Measurements from ENCODE around the gene CAPZA1.
"Not testable (repeated sequence)": the region's sequence is repeated elsewhere in the genome, so short reads cannot be mapped to it uniquely, and the experiment has no call there.

The CAPZA1 gene

GRCh38 chr1:112626193-112626592 is 6.6 kb downstream of the CAPZA1 start:
- in situ Hi-C loops (cut with MboI; ENCODE audit: low sequenced_read_pairs) = no loop called here

DNA sequence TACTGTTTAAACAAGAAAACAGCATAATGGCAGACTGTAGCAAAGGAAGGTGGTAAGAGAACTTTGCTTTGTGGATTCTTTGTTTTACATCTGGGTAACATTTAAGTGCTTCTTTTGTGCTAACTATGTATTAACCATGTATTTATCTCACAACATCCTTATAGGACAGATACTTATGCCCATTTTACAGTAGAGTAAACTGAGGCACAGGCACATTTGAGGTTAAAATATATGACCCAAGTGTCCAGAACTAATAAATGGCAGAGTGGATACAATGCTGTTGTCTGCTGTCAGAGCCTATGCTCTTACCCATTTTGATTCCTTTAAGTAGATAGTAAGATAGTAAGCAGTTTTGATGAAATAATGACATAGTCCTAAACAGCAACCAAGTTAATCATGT is 7.3 kb downstream of the CAPZA1 start:
- in situ Hi-C loops (cut with MboI; ENCODE audit: low sequenced_read_pairs) = no loop called here

GRCh38 chr1:112628516-112628915 is 8.9 kb downstream of the CAPZA1 start:
- in situ Hi-C loops (cut with MboI; ENCODE audit: low sequenced_read_pairs) = no loop called here

- in situ Hi-C loops (cut with MboI; ENCODE audit: low sequenced_read_pairs) = no loop called here
Observed at GRCh38 chr1:112629256-112629655, 9.6 kb downstream of the CAPZA1 start.

DNA sequence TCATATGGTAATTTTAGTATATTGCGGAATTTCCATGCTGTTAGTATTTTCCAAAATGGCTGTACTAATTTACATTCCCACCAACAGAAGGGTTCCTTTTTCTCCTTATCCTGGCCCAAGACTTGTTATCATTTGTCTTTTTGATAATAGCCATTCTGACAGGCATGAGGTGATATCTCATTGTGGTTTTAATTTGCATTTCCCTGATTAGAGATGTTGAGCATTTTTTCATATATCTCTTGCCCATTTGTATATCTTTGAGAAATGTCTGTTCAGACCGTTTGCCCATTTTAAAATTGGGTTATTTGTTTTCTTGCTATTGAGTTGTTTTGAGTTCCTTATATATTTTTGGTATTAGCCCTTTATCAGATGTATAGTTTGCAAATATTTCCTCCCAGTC is 14.0 kb downstream of the CAPZA1 start:
- in situ Hi-C loops (cut with MboI; ENCODE audit: low sequenced_read_pairs) = no loop called here

GRCh38 chr1:112634367-112634766 is 14.7 kb downstream of the CAPZA1 start:
- in situ Hi-C loops (cut with MboI; ENCODE audit: low sequenced_read_pairs) = no loop called here

DNA sequence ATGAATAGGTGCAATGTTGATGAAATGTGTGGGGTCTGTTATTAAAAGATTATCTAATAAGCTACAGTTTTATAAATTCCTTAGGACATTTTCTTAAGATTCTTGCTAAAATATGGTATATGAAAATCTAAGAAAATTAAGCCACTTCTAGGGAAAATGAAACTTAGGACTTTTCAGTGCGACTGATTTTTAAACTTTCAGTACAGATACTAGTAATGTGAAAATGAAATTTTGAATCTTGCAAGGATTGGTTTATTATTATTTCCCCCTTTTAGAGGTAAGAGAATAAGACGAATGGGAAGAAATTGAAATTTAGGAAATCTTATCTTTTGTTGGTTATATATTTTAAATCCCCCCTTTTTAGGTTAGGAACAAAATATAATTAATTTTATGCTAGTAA is 16.4 kb downstream of the CAPZA1 start:
- in situ Hi-C loops (cut with MboI; ENCODE audit: low sequenced_read_pairs) = no loop called here

GRCh38 chr1:112636597-112637253 is 17.1 kb downstream of the CAPZA1 start:
- in situ Hi-C loops (cut with MboI; ENCODE audit: low sequenced_read_pairs) = no loop called here

DNA sequence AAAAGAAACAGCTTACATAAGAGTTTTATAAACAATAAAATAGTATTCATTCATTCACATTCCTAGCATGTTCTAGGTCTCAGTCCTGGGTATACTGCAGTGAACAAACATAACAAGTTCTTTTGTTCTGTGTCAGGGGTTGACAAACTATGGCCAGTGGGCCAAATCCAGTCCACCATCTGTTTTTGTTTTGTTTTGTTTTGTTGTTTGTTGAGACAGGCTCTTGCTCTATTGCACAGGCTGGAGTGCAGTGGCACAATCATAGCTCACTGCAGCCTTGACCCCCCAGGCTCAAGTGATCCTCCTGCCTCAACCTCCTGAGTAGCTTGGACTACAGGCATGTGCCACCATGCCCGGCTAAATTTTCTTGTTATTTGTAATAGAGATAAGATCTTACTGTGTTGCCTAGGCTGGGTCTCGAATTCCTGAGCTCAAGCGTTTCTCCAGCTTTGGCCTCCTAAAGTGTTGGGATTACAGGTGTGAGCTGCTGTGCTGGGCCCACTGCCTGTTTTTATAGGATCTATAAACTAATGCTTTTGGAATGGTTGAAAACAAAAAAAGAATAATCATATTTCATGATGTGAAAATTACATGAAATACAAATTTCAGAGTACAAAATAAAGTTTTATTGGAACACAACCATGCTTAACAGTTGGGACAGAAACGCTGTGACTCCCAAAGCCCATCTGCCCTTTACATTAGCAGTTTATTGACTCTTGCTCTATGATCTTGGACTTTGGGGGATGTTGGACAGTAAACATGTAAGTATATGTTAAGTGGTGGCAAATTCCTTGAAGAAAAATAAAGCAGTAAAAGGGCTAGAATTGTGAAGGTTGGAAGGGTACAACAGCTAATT is 17.9 kb downstream of the CAPZA1 start:
- in situ Hi-C loops (cut with MboI; ENCODE audit: low sequenced_read_pairs) = no loop called here

DNA sequence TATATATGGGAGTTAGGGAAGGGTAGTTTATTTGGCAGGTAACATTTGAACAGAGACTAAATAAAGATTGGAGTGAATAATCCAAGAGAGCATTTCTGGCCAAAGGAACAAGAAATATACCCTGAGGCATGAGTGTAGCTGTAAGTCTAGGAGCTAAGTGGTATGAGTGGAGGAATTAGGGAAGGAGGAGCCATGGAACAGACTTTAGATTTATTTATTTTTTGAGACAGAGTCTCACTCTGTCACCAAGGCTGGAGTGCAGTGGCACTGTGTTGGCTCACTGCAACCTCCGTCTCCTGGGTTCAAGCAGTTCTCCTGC is 18.4 kb downstream of the CAPZA1 start:
- in situ Hi-C loops (cut with MboI; ENCODE audit: low sequenced_read_pairs) = no loop called here

DNA sequence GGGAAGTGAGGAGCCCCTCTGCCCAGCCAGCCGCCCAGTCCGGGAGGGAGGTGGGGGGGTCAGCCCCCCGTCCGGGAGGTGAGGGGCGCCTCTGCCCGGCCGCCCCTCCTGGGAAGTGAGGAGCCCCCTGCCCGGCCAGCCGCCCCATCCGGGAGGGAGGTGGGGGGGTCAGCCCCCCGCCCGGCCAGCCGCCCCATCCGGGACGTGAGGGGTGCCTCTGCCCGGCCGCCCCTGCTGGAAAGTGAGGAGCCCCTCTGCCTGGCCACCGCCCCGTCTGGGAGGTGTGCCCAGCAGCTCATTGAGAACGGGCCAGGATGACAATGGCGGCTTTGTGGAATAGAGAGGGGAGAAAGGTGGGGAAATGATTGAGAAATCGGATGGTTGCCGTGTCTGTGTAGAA is 20.8 kb downstream of the CAPZA1 start:
- in situ Hi-C loops (cut with MboI; ENCODE audit: low sequenced_read_pairs) = not testable (repeated sequence)

- in situ Hi-C loops (cut with MboI; ENCODE audit: low sequenced_read_pairs) = no loop called here
Observed at GRCh38 chr1:112643080-112643479, 23.4 kb downstream of the CAPZA1 start.

DNA sequence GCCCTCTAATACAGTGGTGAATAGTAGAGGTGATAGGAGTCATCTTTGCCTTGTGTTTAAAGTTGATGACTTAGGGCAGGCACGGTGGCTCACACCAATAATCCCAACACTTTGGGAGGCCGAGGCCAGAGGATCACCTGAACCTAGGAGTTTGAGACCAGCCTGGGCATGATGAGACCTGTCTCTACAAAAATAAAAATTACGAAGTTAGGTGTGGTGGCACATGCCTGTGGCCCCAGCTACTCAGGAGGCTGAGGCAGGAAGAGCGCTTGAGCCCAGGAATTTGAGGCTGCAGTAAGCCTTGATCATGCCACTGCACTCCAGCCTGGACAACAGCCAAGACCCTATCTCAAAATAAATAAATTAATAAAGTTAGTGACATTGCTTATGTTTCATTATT is 26.6 kb downstream of the CAPZA1 start:
- in situ Hi-C loops (cut with MboI; ENCODE audit: low sequenced_read_pairs) = no loop called here

GRCh38 chr1:112651205-112651604 is 31.6 kb downstream of the CAPZA1 start:
- in situ Hi-C loops (cut with MboI; ENCODE audit: low sequenced_read_pairs) = no loop called here

GRCh38 chr1:112665857-112666256 is 46.2 kb downstream of the CAPZA1 start:
- in situ Hi-C loops (cut with MboI; ENCODE audit: low sequenced_read_pairs) = no loop called here

DNA sequence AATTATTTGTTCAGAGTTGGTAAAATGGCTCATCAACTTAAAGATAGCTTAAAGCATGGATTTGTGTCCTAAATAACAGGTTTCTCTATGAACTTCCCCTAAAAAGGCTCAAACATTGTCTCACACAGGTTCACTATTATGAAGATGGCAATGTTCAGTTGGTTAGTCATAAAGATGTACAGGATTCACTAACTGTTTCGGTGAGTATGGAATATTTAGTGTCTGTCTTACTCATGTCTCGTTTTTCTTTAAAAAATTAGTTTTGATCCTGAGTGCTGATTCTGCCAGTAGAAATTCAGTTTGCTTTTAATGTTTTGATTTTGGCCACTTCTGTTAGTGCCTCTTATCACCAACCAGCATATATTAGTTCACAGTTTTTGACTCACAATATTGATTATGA is 47.3 kb downstream of the CAPZA1 start:
- in situ Hi-C loops (cut with MboI; ENCODE audit: low sequenced_read_pairs) = no loop called here

GRCh38 chr1:112672009-112672408 is 52.4 kb downstream of the CAPZA1 start:
- in situ Hi-C loops (cut with MboI; ENCODE audit: low sequenced_read_pairs) = no loop called here

DNA sequence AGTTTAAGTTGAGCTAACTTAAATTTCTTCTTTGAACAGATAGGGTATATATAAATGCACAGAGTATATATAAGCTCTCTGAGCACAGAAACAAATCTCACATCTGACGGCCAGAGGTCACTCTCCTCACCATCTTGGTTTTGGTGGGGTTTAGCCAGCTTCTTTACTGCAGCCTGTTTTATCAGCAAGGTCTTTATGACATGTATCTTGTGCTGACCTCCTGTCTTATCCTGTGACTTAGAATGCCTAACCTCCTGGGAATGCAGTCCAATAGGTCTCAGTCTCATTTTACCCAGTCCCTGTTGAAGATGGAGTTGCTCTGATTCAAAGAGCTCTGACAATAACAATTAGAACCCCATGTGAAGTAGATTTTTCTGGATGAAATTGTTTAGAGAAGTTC is 53.2 kb downstream of the CAPZA1 start:
- in situ Hi-C loops (cut with MboI; ENCODE audit: low sequenced_read_pairs) = no loop called here

- in situ Hi-C loops (cut with MboI; ENCODE audit: low sequenced_read_pairs) = no loop called here
Observed at GRCh38 chr1:112673592-112674439, 54.2 kb downstream of the CAPZA1 start.

DNA sequence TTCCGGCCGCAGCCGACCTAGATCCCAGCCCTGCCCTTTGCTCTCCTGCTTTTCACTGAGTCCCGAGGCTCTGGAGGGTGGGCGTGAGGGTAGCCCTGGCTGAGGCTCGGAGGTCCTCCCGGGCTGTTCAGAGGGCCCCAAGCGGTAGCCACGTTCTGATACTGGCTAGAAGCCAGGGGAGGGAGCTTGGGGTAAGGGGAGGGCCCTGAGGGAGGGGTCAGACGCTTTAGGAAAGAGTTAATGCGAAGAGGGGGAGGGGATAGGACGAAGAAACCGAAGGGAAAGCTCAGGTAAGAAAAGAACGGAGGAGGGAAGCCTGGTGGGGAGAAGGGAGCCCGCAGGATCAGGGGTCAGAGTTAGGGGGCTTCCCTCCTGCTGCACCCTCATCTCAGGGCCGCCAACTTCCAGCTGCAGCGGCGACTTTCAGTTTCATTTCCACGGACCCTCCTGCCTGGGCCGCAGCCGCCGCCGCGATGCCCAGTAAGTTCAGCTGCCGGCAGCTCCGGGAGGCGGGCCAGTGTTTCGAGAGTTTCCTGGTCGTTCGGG is 54.9 kb downstream of the CAPZA1 start, which contains the start of gene MOV10:
Gene MOV10 (plus strand): TSS at position 220 of the 546 bp plus-strand sequence. CDS start 254 bp downstream, at position 474.
- in situ Hi-C loops (cut with MboI; ENCODE audit: low sequenced_read_pairs) = no loop called here

Data from HL-60/S4 treated with phorbol 12-myristate 13-acetate at 8.2 ng/mL for 4 days and 3 days (cell line).